ENCODE measurements around the gene CYP2R1.

GRCh38 chr11:14875163-14875562 lies 16.9 kb downstream of the CYP2R1 start:
- TF ChIP-seq POLR2A (IDR thresholded peaks at IDR 0.05) = no peak
- no peak for TF ChIP-seq POLR2AphosphoS5 (IDR thresholded peaks at IDR 0.05)

Measured in spleen (tissue), 3 donors.